Measurements from ENCODE around the gene KRTAP12-3.
"Not testable (repeated sequence)": the region's sequence is repeated elsewhere in the genome, so short reads cannot be mapped to it uniquely, and the experiment has no call there.

Gene KRTAP12-3

GRCh38 chr21:44686843-44687561 lies 29.3 kb downstream of the KRTAP12-3 start:
- Histone ChIP-seq H3K27me3 (ENCODE audit: control insufficient read depth in 1 of 2, insufficient read depth in 2 of 2, low read length in 2 of 2) (peaks cover 3 to 8% of the 10 kb centered on the region in 2 donors), H3K4me1 (ENCODE audit: control insufficient read depth, insufficient read depth, low read length) (no peaks in the 10 kb centered on the region), H3K27ac (ENCODE audit: low read length) (no peak overlapping the region), H3K9me3 (ENCODE audit: control insufficient read depth in 2 of 2, low read length in 2 of 2) (no peaks in the 10 kb centered on the region), H3K4me3 (ENCODE audit: low read length in 2 of 2) (no peak overlapping the region), H3K9ac (ENCODE audit: low read length in 2 of 2) (no peak overlapping the region), H3K36me3 (ENCODE audit: control insufficient read depth in 2 of 2, insufficient read depth in 2 of 2, low read length in 2 of 2) (no peaks in the 10 kb centered on the region)

GRCh38 chr21:44687671-44688070 lies 29.9 kb downstream of the KRTAP12-3 start:
- no peak overlapping the region for H3K27ac ChIP-seq (ENCODE audit: low read length)
- H3K4me3 ChIP-seq (ENCODE audit: low read length in 2 of 2): no peak overlapping the region
- peaks cover 0 to 2% of the 10 kb centered on the region in 2 donors for H3K9me3 ChIP-seq (ENCODE audit: control insufficient read depth in 2 of 2, low read length in 2 of 2)
- no peaks in the 10 kb centered on the region for H3K36me3 ChIP-seq (ENCODE audit: control insufficient read depth in 2 of 2, insufficient read depth in 2 of 2, low read length in 2 of 2)
- H3K9ac ChIP-seq (ENCODE audit: low read length in 2 of 2): no peak overlapping the region
- H3K27me3 ChIP-seq (ENCODE audit: control insufficient read depth in 1 of 2, insufficient read depth in 2 of 2, low read length in 2 of 2): peaks cover 3 to 8% of the 10 kb centered on the region in 2 donors
- H3K4me1 ChIP-seq (ENCODE audit: control insufficient read depth, insufficient read depth, low read length): no peaks in the 10 kb centered on the region

DNA sequence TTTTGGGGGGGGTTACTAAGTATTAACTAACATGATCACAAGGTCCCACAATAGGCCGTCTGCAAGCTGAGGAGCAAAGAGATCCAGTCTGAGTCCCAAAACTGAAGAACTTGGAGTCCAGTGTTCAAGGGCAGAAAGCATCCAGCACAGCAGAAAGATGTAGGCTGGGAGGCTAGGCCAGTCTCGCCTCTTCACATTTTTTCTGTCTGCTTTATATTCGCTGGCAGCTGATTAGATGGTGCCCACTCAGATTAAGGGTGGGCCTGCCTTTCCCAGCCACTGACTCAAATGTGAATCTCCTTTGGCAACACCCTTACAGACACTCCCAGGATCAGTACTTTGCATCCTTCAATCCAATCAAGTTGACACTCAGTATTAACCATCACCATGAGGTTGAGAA lies 32.0 kb downstream of the KRTAP12-3 start:
- H3K27me3 ChIP-seq (ENCODE audit: control insufficient read depth in 1 of 2, insufficient read depth in 2 of 2, low read length in 2 of 2): not testable (repeated sequence)

GRCh38 chr21:44691686-44692085 lies 34.0 kb downstream of the KRTAP12-3 start:
- peaks cover 3 to 4% of the 10 kb centered on the region in 2 donors for H3K9me3 ChIP-seq (ENCODE audit: control insufficient read depth in 2 of 2, low read length in 2 of 2)
- H3K4me3 ChIP-seq (ENCODE audit: low read length in 2 of 2): no peak overlapping the region
- H3K27me3 ChIP-seq (ENCODE audit: control insufficient read depth in 1 of 2, insufficient read depth in 2 of 2, low read length in 2 of 2): peaks cover 11 to 12% of the 10 kb centered on the region in 2 donors
- no peaks in the 10 kb centered on the region for H3K4me1 ChIP-seq (ENCODE audit: control insufficient read depth, insufficient read depth, low read length)
- no peak overlapping the region for H3K9ac ChIP-seq (ENCODE audit: low read length in 2 of 2)
- no peaks in the 10 kb centered on the region for H3K36me3 ChIP-seq (ENCODE audit: control insufficient read depth in 2 of 2, insufficient read depth in 2 of 2, low read length in 2 of 2)
- H3K27ac ChIP-seq (ENCODE audit: low read length): no peak overlapping the region

More for the DNA sequence above, 32.0 kb downstream of the KRTAP12-3 start:
- not testable (repeated sequence) for H3K4me3 ChIP-seq (ENCODE audit: low read length in 2 of 2); H3K9me3 ChIP-seq (ENCODE audit: control insufficient read depth in 2 of 2, low read length in 2 of 2); H3K4me1 ChIP-seq (ENCODE audit: control insufficient read depth, insufficient read depth, low read length); H3K27ac ChIP-seq (ENCODE audit: low read length); H3K9ac ChIP-seq (ENCODE audit: low read length in 2 of 2); H3K36me3 ChIP-seq (ENCODE audit: control insufficient read depth in 2 of 2, insufficient read depth in 2 of 2, low read length in 2 of 2)

GRCh38 chr21:44692798-44693512 lies 35.2 kb downstream of the KRTAP12-3 start:
- Histone ChIP-seq H3K4me1 (ENCODE audit: control insufficient read depth, insufficient read depth, low read length) (no peaks in the 10 kb centered on the region), H3K4me3 (ENCODE audit: low read length in 2 of 2) (no peak overlapping the region), H3K9me3 (ENCODE audit: control insufficient read depth in 2 of 2, low read length in 2 of 2) (peaks cover 3 to 4% of the 10 kb centered on the region in 2 donors), H3K27me3 (ENCODE audit: control insufficient read depth in 1 of 2, insufficient read depth in 2 of 2, low read length in 2 of 2) (peaks cover 11 to 14% of the 10 kb centered on the region in 2 donors), H3K27ac (ENCODE audit: low read length) (no peak overlapping the region), H3K9ac (ENCODE audit: low read length in 2 of 2) (no peak overlapping the region), H3K36me3 (ENCODE audit: control insufficient read depth in 2 of 2, insufficient read depth in 2 of 2, low read length in 2 of 2) (no peaks in the 10 kb centered on the region)

GRCh38 chr21:44694776-44695175 lies 37.0 kb downstream of the KRTAP12-3 start:
- Histone ChIP-seq H3K9ac (ENCODE audit: low read length in 2 of 2) (no peak overlapping the region), H3K9me3 (ENCODE audit: control insufficient read depth in 2 of 2, low read length in 2 of 2) (peaks cover 3 to 4% of the 10 kb centered on the region in 2 donors), H3K4me1 (ENCODE audit: control insufficient read depth, insufficient read depth, low read length) (no peaks in the 10 kb centered on the region)

DNA sequence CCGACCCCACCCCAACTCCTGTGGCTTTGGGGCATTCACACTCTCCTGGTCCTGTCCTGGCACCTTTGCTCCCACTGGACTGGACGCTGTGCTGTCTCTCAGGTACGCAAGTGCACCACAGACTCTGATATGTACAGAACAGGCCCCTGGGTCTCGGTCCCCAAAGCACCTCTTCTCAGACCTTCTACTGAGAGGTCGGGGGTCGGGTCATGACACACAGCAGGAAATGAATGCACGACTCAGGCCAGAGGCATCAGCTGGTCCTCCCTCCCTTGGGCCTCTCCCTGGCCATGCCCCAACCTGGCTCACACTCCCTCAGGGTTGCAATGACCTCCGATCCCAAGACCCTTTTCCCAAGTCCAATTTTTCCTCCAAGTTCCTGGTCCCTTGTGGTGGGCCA lies 37.5 kb downstream of the KRTAP12-3 start:
- Histone ChIP-seq H3K4me3 (ENCODE audit: low read length in 2 of 2) (no peak overlapping the region), H3K4me1 (ENCODE audit: control insufficient read depth, insufficient read depth, low read length) (no peaks in the 10 kb centered on the region), H3K9ac (ENCODE audit: low read length in 2 of 2) (no peak overlapping the region), H3K27me3 (ENCODE audit: control insufficient read depth in 1 of 2, insufficient read depth in 2 of 2, low read length in 2 of 2) (peaks cover 19 to 21% of the 10 kb centered on the region in 2 donors), H3K36me3 (ENCODE audit: control insufficient read depth in 2 of 2, insufficient read depth in 2 of 2, low read length in 2 of 2) (no peaks in the 10 kb centered on the region), H3K27ac (ENCODE audit: low read length) (no peak overlapping the region), H3K9me3 (ENCODE audit: control insufficient read depth in 2 of 2, low read length in 2 of 2) (peaks cover 3 to 4% of the 10 kb centered on the region in 2 donors)

More at GRCh38 chr21:44694776-44695175, 37.0 kb downstream of the KRTAP12-3 start:
- Histone ChIP-seq H3K27me3 (ENCODE audit: control insufficient read depth in 1 of 2, insufficient read depth in 2 of 2, low read length in 2 of 2) (peaks cover 17 to 19% of the 10 kb centered on the region in 2 donors), H3K27ac (ENCODE audit: low read length) (no peak overlapping the region), H3K4me3 (ENCODE audit: low read length in 2 of 2) (no peak overlapping the region), H3K36me3 (ENCODE audit: control insufficient read depth in 2 of 2, insufficient read depth in 2 of 2, low read length in 2 of 2) (no peaks in the 10 kb centered on the region)

DNA sequence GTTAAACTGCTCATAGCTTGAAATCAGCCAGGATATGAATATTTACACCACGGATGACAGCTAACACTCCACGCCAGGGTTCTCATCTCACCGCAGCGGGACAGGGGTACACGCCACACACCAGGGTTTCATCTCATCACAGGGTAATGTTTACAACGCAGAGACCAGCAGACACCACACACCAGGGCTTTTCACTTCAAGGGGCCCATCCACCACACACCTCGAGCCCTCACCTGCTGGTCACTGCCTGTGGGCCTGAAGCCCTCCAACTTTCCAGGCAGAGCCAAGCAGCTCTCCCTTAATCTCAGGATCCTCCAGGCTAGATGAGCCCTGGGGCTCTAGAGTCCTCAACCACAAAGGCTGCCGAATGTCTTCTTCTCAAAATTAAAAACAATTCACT lies 37.9 kb downstream of the KRTAP12-3 start:
- peaks cover 3 to 4% of the 10 kb centered on the region in 2 donors for H3K9me3 ChIP-seq (ENCODE audit: control insufficient read depth in 2 of 2, low read length in 2 of 2)
- H3K27ac ChIP-seq (ENCODE audit: low read length): no peak overlapping the region
- H3K4me1 ChIP-seq (ENCODE audit: control insufficient read depth, insufficient read depth, low read length): no peaks in the 10 kb centered on the region
- no peak overlapping the region for H3K4me3 ChIP-seq (ENCODE audit: low read length in 2 of 2)
- H3K36me3 ChIP-seq (ENCODE audit: control insufficient read depth in 2 of 2, insufficient read depth in 2 of 2, low read length in 2 of 2): no peaks in the 10 kb centered on the region
- H3K27me3 ChIP-seq (ENCODE audit: control insufficient read depth in 1 of 2, insufficient read depth in 2 of 2, low read length in 2 of 2): peaks cover 24% of the 10 kb centered on the region in 2 donors
- no peak overlapping the region for H3K9ac ChIP-seq (ENCODE audit: low read length in 2 of 2)

DNA sequence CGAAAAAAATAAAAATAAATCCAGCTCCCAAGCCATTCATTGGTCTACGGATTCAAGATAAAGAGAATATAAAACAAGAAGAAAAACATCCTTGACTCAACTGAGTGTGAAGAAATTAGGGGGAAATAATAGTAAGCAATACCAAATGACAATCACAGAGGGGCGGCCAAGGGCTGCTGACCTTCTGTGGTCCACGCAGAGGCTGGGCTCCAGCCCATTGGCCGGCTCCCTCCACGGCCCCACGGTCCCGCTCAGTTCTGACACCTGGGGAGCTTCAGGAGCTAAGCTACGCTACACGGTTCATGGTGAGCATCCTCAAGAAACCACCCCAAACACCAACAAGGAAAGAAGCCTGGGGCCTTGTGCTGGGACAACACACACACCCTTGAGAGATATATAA lies 38.8 kb downstream of the KRTAP12-3 start:
- peaks cover 28 to 31% of the 10 kb centered on the region in 2 donors for H3K27me3 ChIP-seq (ENCODE audit: control insufficient read depth in 1 of 2, insufficient read depth in 2 of 2, low read length in 2 of 2)
- no peak overlapping the region for H3K4me3 ChIP-seq (ENCODE audit: low read length in 2 of 2)
- H3K27ac ChIP-seq (ENCODE audit: low read length): no peak overlapping the region
- H3K36me3 ChIP-seq (ENCODE audit: control insufficient read depth in 2 of 2, insufficient read depth in 2 of 2, low read length in 2 of 2): no peaks in the 10 kb centered on the region
- H3K4me1 ChIP-seq (ENCODE audit: control insufficient read depth, insufficient read depth, low read length): no peaks in the 10 kb centered on the region
- peaks cover 3 to 4% of the 10 kb centered on the region in 2 donors for H3K9me3 ChIP-seq (ENCODE audit: control insufficient read depth in 2 of 2, low read length in 2 of 2)
- no peak overlapping the region for H3K9ac ChIP-seq (ENCODE audit: low read length in 2 of 2)

DNA sequence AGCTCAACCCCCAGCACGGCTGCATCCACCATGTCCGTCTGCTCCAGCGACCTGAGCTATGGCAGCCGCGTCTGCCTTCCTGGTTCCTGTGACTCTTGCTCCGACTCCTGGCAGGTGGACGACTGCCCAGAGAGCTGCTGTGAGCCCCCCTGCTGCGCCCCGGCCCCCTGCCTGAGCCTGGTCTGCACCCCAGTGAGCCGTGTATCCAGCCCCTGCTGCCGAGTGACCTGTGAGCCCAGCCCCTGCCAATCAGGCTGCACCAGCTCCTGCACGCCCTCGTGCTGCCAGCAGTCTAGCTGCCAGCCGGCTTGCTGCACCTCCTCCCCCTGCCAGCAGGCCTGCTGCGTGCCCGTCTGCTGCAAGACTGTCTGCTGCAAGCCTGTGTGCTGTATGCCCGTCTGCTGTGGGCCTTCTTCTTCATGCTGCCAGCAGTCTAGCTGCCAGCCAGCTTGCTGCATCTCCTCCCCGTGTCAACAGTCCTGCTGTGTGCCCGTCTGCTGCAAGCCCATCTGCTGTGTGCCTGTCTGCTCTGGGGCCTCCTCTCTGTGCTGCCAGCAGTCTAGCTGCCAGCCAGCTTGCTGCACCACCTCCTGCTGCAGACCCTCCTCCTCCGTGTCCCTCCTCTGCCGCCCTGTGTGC lies 39.6 kb downstream of the KRTAP12-3 start, which contains the start of gene KRTAP10-12:
TSS of gene KRTAP10-12 (plus strand) at position 1 of the 639 bp plus-strand sequence. CDS start at position 31, 30 bp downstream.
- H3K4me1 ChIP-seq (ENCODE audit: control insufficient read depth, insufficient read depth, low read length); H3K36me3 ChIP-seq (ENCODE audit: control insufficient read depth in 2 of 2, insufficient read depth in 2 of 2, low read length in 2 of 2); H3K4me3 ChIP-seq (ENCODE audit: low read length in 2 of 2); H3K9ac ChIP-seq (ENCODE audit: low read length in 2 of 2); H3K9me3 ChIP-seq (ENCODE audit: control insufficient read depth in 2 of 2, low read length in 2 of 2); H3K27ac ChIP-seq (ENCODE audit: low read length): not testable (repeated sequence)
- H3K27me3 ChIP-seq (ENCODE audit: control insufficient read depth in 1 of 2, insufficient read depth in 2 of 2, low read length in 2 of 2): peaks cover 28 to 36% of the 10 kb centered on the region in 2 donors
